ENCODE measurements around the gene STRA8.

DNA sequence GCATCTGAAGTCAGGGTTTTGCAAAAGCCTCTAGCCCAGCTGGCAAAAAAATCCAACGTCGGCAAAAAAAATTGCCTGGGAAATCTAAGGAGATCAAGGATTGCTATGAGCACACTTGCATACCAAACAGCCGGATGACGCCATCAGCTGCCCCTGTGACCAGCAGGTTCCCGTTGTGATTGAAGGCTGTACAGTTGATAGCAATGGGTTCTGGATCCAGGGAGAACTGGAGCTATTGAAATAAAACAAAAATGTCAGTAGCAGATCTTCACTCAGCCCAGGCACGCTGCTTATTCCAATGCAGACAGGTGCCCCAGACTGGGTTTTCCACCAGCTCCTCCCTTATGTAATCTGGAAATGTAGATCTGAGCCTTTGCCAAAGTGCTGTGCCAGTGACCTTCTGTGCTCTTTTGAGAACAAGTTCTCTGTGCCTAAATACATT lies 44.4 kb upstream of the STRA8 start:
- TF ChIP-seq, protein P1, sequence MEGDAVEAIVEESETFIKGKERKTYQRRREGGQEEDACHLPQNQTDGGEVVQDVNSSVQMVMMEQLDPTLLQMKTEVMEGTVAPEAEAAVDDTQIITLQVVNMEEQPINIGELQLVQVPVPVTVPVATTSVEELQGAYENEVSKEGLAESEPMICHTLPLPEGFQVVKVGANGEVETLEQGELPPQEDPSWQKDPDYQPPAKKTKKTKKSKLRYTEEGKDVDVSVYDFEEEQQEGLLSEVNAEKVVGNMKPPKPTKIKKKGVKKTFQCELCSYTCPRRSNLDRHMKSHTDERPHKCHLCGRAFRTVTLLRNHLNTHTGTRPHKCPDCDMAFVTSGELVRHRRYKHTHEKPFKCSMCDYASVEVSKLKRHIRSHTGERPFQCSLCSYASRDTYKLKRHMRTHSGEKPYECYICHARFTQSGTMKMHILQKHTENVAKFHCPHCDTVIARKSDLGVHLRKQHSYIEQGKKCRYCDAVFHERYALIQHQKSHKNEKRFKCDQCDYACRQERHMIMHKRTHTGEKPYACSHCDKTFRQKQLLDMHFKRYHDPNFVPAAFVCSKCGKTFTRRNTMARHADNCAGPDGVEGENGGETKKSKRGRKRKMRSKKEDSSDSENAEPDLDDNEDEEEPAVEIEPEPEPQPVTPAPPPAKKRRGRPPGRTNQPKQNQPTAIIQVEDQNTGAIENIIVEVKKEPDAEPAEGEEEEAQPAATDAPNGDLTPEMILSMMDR (IDR thresholded peaks at IDR 0.05): no peak
- no peak for TF ChIP-seq POLR2AphosphoS5 (IDR thresholded peaks at IDR 0.05)
- TF ChIP-seq POLR2A (IDR thresholded peaks at IDR 0.05): no peak
